ENCODE measurements around the gene RRP7A.
"Not testable (repeated sequence)": the region's sequence is repeated elsewhere in the genome, so short reads cannot be mapped to it uniquely, and the experiment has no call there.

DNA sequence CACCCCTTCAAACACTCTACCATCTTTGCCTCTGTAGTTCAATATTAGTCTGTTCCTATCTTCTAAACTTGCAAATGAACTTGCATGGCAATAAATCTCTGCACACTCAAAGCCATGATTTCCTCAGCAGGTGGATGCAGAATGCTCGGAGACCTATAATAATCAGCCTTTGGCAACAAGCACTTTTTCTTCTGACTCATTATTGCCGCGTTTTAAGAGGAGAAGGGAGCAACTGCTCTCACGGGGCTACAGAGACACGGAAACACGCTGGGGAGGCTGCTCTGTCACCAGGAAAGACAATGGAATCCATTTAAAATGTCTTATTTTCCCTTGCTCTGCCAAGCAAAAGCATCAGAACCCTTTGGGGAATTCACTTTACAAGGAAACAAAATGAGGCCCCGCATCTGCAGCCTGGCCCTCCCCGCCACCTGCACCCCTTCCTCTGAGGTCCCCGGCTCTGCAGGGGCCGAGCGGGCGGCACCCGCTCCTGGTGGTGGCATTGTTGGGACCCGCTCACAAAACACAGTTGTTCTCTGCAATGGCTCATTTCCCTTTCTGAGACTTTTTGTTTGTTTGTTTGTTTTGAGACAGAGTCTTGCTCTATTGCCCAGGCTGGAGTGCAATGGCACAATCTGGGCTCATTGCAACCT is 15.6 kb upstream of the RRP7A start:
- TF ChIP-seq, protein P1, sequence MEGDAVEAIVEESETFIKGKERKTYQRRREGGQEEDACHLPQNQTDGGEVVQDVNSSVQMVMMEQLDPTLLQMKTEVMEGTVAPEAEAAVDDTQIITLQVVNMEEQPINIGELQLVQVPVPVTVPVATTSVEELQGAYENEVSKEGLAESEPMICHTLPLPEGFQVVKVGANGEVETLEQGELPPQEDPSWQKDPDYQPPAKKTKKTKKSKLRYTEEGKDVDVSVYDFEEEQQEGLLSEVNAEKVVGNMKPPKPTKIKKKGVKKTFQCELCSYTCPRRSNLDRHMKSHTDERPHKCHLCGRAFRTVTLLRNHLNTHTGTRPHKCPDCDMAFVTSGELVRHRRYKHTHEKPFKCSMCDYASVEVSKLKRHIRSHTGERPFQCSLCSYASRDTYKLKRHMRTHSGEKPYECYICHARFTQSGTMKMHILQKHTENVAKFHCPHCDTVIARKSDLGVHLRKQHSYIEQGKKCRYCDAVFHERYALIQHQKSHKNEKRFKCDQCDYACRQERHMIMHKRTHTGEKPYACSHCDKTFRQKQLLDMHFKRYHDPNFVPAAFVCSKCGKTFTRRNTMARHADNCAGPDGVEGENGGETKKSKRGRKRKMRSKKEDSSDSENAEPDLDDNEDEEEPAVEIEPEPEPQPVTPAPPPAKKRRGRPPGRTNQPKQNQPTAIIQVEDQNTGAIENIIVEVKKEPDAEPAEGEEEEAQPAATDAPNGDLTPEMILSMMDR (IDR thresholded peaks at IDR 0.05) = not testable (repeated sequence)
- TF ChIP-seq POLR2A (IDR thresholded peaks at IDR 0.05) = not testable (repeated sequence)

All from esophagus squamous epithelium (tissue), 4 donors.